MM.1S (cell line): ENCODE results near the gene ATF7IP2.

Experiments
- DNase-seq: peaks from one replicate; pipeline ENCODE4 v3.0.0-alpha.2; 2015
- H2AFZ ChIP-seq: fragments of 300-600 bp; sonication (generic); 2 replicates; pipeline ENCODE4 v1.6.0; 2016; ENCODE audit warnings: antibody characterized with exemption, low read length
- H3F3A ChIP-seq: fragments of 300-600 bp; sonication (generic); 2 replicates; pipeline ENCODE4 v1.6.1; 2016; ENCODE audit warnings: mild to moderate bottlenecking, antibody characterized with exemption, low read length, moderate library complexity, mixed read lengths; ENCODE audit not compliant: insufficient read depth
- H3K27ac ChIP-seq: fragments of 300-600 bp; sonication (generic); 2 replicates; pipeline ENCODE4 v1.5.1; 2016; ENCODE audit warnings: mild to moderate bottlenecking, low read length
- H3K27me3 ChIP-seq: fragments of 300-600 bp; sonication (generic); replicated peaks from 2 replicates; pipeline ENCODE4 v1.6.0; 2016; ENCODE audit warnings: low read length; ENCODE audit not compliant: insufficient read depth
- H3K36me3 ChIP-seq: fragments of 300-600 bp; sonication (generic); replicated peaks from 2 replicates; pipeline ENCODE4 v1.6.1; 2016; ENCODE audit warnings: mild to moderate bottlenecking, low read length, mixed read lengths; ENCODE audit not compliant: insufficient read depth
- H3K4me1 ChIP-seq: fragments of 300-600 bp; sonication (generic); 2 replicates; pipeline ENCODE4 v1.6.1; 2016; ENCODE audit warnings: low read length, mixed read lengths
- H3K4me2 ChIP-seq: fragments of 300-600 bp; sonication (generic); 2 replicates; pipeline ENCODE4 v1.6.0; 2016; ENCODE audit warnings: low read depth, low read length
- H3K4me3 ChIP-seq: fragments of 300-600 bp; sonication (generic); 2 replicates; pipeline ENCODE4 v1.5.1; 2016; ENCODE audit warnings: low read length, mixed read lengths
- H3K79me2 ChIP-seq: fragments of 300-600 bp; sonication (generic); 2 replicates; pipeline ENCODE4 v1.6.1; 2016; ENCODE audit warnings: mixed run types, low read length, mixed read lengths
- H3K9ac ChIP-seq: fragments of 300-600 bp; sonication (generic); 2 replicates; pipeline ENCODE4 v1.6.1; 2016; ENCODE audit warnings: low read length, mixed read lengths
- H3K9me2 ChIP-seq: fragments of 300-600 bp; sonication (generic); replicated peaks from 2 replicates; pipeline ENCODE4 v1.6.1; 2016; ENCODE audit warnings: mild to moderate bottlenecking, low read length, mixed read lengths; ENCODE audit not compliant: insufficient read depth
- H3K9me3 ChIP-seq: fragments of 300-600 bp; sonication (generic); replicated peaks from 2 replicates; pipeline ENCODE4 v1.6.1; 2016; ENCODE audit warnings: mild to moderate bottlenecking, low read length, mixed read lengths; ENCODE audit not compliant: insufficient read depth
- H4K20me1 ChIP-seq: fragments of 300-600 bp; sonication (generic); 2 replicates; pipeline ENCODE4 v1.6.1; 2016; ENCODE audit warnings: mild to moderate bottlenecking, low read length, moderate library complexity, mixed read lengths; ENCODE audit not compliant: insufficient read depth
- CTCF ChIP-seq: fragments of 300-600 bp; sonication (generic); IDR thresholded peaks from 2 replicates; pipeline ENCODE4 v1.5.1; 2016; ENCODE audit warnings: antibody characterized with exemption, low read length, mixed read lengths
- EZH2 ChIP-seq: fragments of 300-600 bp; sonication (generic); optimal IDR thresholded peaks from 2 replicates; pipeline ENCODE3; 2017; ENCODE audit warnings: low read depth, mild to moderate bottlenecking, antibody characterized with exemption, low read length, mixed read lengths
- EZH2phosphoT487 ChIP-seq: fragments of 300-600 bp; sonication (generic); IDR thresholded peaks from 2 replicates; pipeline ENCODE4 v1.6.1; 2018; ENCODE audit warnings: antibody characterized with exemption, low read length

ATF7IP2 gene

GRCh38 chr16:10387188-10387617, 1.3 kb downstream of the ATF7IP2 start:
- no peaks in the 10 kb centered on the region for H4K20me1 ChIP-seq
- no peak overlapping the region for H2AFZ ChIP-seq
- no peak overlapping the region for H3K9ac ChIP-seq
- H3K9me2 ChIP-seq: no peaks in the 10 kb centered on the region
- H3K36me3 ChIP-seq: no peaks in the 10 kb centered on the region
- no peaks in the 10 kb centered on the region for H3K9me3 ChIP-seq
- no peak for DNase-seq
- H3K4me2 ChIP-seq: peak overlapping the region; percentile 53; the same call in 1 of the 2 replicates
- H3K79me2 ChIP-seq: no peaks in the 10 kb centered on the region
- TF ChIP-seq EZH2phosphoT487: no peak
- no peak for TF ChIP-seq CTCF
- TF ChIP-seq EZH2: no peak
- no peaks in the 10 kb centered on the region for H3K27me3 ChIP-seq
- H3F3A ChIP-seq: no peaks in the 10 kb centered on the region
- H3K4me1 ChIP-seq: no peaks in the 10 kb centered on the region
- H3K27ac ChIP-seq: no peak overlapping the region
- peak overlapping the region; percentile 64 for H3K4me3 ChIP-seq

DNA sequence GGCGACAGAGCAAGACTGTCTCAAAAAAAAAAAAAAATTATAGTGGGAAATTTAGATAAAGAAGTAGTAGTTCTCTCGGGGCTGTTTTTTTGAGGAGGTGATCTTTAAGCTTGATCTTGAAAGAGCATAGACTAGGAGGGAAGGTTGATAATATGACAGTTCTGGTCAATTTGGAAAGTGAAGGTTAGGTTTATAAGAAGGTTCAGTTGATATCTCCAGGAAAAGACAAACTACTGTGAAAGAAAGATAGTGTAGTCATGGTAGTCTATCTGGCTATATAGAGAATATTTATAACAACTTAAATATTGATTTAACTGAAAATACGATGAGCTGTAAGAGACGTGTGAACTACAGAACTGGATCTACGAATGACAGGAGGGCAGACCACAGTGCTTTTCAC, 3.1 kb downstream of the ATF7IP2 start:
- H3K4me1 ChIP-seq: no peaks in the 10 kb centered on the region
- H2AFZ ChIP-seq: no peak overlapping the region
- H3K9me3 ChIP-seq: no peaks in the 10 kb centered on the region
- H3K27me3 ChIP-seq: no peaks in the 10 kb centered on the region
- H3K27ac ChIP-seq: no peak overlapping the region
- DNase-seq: no peak
- no peak overlapping the region for H3K4me3 ChIP-seq
- no peaks in the 10 kb centered on the region for H3K9me2 ChIP-seq
- no peaks in the 10 kb centered on the region for H4K20me1 ChIP-seq
- H3K4me2 ChIP-seq: no peak overlapping the region
- H3K79me2 ChIP-seq: no peaks in the 10 kb centered on the region
- H3F3A ChIP-seq: no peaks in the 10 kb centered on the region
- H3K9ac ChIP-seq: no peak overlapping the region
- TF ChIP-seq EZH2phosphoT487: no peak
- TF ChIP-seq CTCF: no peak
- no peak for TF ChIP-seq EZH2
- no peaks in the 10 kb centered on the region for H3K36me3 ChIP-seq

GRCh38 chr16:10390330-10390729, 4.5 kb downstream of the ATF7IP2 start:
- H3K9ac ChIP-seq: no peak overlapping the region
- H3K9me2 ChIP-seq: no peaks in the 10 kb centered on the region
- H3K4me3 ChIP-seq: no peak overlapping the region
- no peak for TF ChIP-seq CTCF
- TF ChIP-seq EZH2: no peak
- TF ChIP-seq EZH2phosphoT487: no peak
- no peaks in the 10 kb centered on the region for H3K4me1 ChIP-seq
- no peaks in the 10 kb centered on the region for H4K20me1 ChIP-seq
- no peaks in the 10 kb centered on the region for H3K9me3 ChIP-seq
- H2AFZ ChIP-seq: no peak overlapping the region
- H3F3A ChIP-seq: no peaks in the 10 kb centered on the region
- no peak overlapping the region for H3K27ac ChIP-seq
- H3K79me2 ChIP-seq: no peaks in the 10 kb centered on the region
- DNase-seq: no peak
- no peaks in the 10 kb centered on the region for H3K36me3 ChIP-seq
- H3K27me3 ChIP-seq: no peaks in the 10 kb centered on the region
- no peak overlapping the region for H3K4me2 ChIP-seq
